Fibroblast of pulmonary artery (primary cell): ENCODE data around the gene PHLDB2.

Experiments
- DNase-seq: peaks from one replicate; pipeline ENCODE4 v3.0.0-alpha.2; 2010; ENCODE audit warnings: low read depth
- H3K4me3 ChIP-seq: replicated peaks from 2 replicates; pipeline ENCODE4 v1.5.1; 2011; ENCODE audit warnings: low read depth, mild to moderate bottlenecking, control low read depth, low read length, moderate library complexity
- CTCF ChIP-seq: IDR thresholded peaks from 2 replicates; pipeline ENCODE4 v1.5.1; 2011; ENCODE audit warnings: mild to moderate bottlenecking, control low read depth, low read length, inconsistent platforms; ENCODE audit errors: missing control alignments

The PHLDB2 gene

GRCh38 chr3:111970376-111970775, 111.3 kb downstream of the PHLDB2 start:
- H3K4me3 ChIP-seq = no peak overlapping the region
- no peak for TF ChIP-seq CTCF
- no peak for DNase-seq

GRCh38 chr3:111971533-111972130, 112.6 kb downstream of the PHLDB2 start:
- H3K4me3 ChIP-seq = no peak overlapping the region
- no peak for TF ChIP-seq CTCF
- DNase-seq = no peak

GRCh38 chr3:111972891-111973290, 113.8 kb downstream of the PHLDB2 start:
- no peak for DNase-seq
- no peak for TF ChIP-seq CTCF
- no peak overlapping the region for H3K4me3 ChIP-seq

GRCh38 chr3:111975131-111975530, 116.1 kb downstream of the PHLDB2 start:
- no peak for DNase-seq
- no peak overlapping the region for H3K4me3 ChIP-seq
- TF ChIP-seq CTCF = no peak

GRCh38 chr3:111976254-111976653, 117.2 kb downstream of the PHLDB2 start:
- no peak overlapping the region for H3K4me3 ChIP-seq
- no peak for DNase-seq
- TF ChIP-seq CTCF = no peak

GRCh38 chr3:111978583-111979433, 119.7 kb downstream of the PHLDB2 start, which contains the start of gene ABHD10:
TSS of gene ABHD10 (plus strand) at chr3:111979026. CDS start at chr3:111979062, 36 bp downstream.
- DNase-seq = peak; percentile 99
- peak within 1 kb of the TSS; percentile 77 for H3K4me3 ChIP-seq
- TF ChIP-seq CTCF = no peak
